ENCODE results near the gene MRPL14.

The MRPL14 gene

DNA sequence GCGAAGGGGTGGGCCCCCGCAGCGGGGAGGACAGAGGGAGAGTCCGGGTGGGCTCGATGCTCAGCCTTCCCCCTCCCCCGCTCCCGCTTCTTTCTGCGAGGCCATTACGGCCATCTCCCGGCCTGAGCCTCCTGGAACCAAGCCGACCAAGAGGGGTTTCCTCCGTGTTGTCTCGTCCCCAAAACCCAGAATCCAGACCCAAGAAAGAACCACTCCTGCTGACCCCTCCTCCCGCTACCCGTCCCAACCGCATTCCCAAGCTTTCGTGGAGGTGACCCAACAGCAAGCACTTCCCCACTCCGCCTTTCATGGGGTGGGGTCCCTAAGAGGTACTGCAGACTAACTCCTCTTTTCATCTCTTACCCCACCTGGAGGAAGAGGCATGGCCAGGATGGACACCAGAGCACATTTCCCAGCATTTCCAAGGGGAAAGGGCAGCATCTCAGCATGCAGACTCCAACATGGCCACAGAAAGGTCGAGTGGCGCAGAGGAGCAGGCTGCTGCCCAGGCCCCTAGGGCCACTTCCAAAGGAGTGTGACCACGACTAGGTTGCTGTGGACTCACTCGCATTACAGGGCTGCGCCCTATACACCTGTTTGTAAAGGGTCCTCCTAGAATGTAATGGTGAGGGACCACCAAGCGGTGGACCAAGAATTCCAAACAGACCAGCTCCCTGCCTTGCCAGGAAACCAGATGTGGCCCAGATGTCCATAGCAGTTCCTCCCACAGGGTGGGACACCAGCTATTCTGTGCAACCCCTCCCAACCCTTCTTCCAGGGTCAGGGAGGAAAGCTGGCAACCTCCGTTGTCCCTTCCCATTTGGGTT, 53.4 kb downstream of the MRPL14 start:
- DNase-seq = no peak
- Mint-ChIP-seq H3K27me3 (peaks cover 67% of the 10 kb centered on the region), H3K4me1 (peaks cover 30% of the 10 kb centered on the region), H3K36me3 (peaks cover 1% of the 10 kb centered on the region), H3K27ac (peak overlapping the region; percentile 42), H3K9me3 (no peaks in the 10 kb centered on the region), H3K4me3 (peak overlapping the region; percentile 84)
- CTCF ChIA-PET = interaction anchor here (0.7 to 6.7 kb wide), 18 partner anchors 9 to 405 kb away, joined by 3 to 69 read pairs (median 6); partner anchors contain the start of gene VEGFA

GRCh38 chr6:44072959-44073611, 54.2 kb downstream of the MRPL14 start:
- CTCF ChIA-PET = interaction anchor here (1.2 to 6.7 kb wide), 10 partner anchors 8 to 405 kb away, joined by 3 to 69 read pairs (median 11); partner anchors contain the start of gene VEGFA
- H3K4me3 Mint-ChIP-seq = peak overlapping the region; percentile 94
- no peaks in the 10 kb centered on the region for H3K9me3 Mint-ChIP-seq
- H3K4me1 Mint-ChIP-seq = peaks cover 30% of the 10 kb centered on the region
- peak overlapping the region; percentile 94 for H3K27ac Mint-ChIP-seq
- H3K36me3 Mint-ChIP-seq = peaks cover 1% of the 10 kb centered on the region
- peak; percentile 89 for DNase-seq
- H3K27me3 Mint-ChIP-seq = peaks cover 63% of the 10 kb centered on the region

DNA sequence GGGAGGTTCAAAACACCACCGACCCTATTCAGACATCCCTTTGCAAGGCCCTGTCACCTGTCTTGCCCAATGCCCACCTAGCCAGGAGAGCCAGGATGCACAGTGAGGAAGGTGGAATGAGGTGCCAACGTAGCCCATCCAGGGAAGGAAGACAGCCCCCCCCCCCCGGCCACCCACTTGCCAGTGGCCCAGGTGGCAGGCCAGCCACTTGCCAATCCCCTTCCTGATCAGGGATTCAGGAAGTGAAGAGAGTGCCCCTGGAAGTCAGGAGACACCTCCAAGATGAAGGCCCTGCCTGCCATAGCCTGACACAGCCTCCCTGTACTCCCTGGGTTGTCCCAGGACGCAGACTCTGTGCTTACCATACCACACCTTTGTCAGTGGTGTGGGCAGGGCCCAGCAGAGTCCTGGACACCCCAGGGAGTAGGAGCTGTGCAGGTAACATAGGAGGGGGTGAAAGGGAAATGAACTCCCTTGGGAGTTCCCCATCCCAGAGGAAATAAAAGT, 54.7 kb downstream of the MRPL14 start:
- H3K27ac Mint-ChIP-seq = peak overlapping the region; percentile 94
- peaks cover 63% of the 10 kb centered on the region for H3K27me3 Mint-ChIP-seq

DNA sequence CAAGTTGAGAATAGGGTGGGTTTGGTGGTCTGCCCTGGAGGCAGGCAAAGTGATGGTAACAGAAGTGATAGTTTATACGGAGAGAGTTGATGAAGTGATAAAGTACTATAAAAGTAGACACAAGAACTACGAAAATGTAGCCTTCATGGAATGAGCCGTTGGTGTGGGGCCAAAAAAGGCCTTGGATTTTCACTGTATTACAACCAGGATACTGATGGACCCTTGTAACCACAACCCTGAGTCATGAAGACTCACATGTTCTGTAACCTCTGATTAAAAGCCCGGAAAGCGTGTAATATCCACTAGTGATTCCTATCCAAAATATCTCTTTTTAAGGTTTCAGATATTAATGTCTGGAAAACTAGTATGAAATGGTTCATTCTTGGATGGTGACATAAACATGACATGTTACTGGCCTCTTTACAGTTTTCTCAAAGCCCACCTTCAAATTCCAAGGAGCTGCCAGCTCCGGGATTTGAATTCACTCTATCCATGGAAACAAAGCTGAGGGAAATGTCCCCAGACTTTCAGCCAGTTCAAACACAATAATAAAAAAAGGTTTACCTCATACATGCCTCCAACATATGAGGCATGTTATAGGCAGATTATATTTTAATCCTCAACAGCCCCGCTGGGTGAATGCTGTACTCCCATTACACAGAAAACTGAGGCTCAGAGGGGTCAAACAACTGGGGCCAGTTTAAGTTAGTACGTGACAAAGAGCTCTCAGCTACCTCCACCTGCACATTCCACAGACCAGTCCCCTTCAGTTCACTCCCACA, 55.4 kb downstream of the MRPL14 start:
- peaks cover 63% of the 10 kb centered on the region for H3K27me3 Mint-ChIP-seq
- no peak for DNase-seq
- no peaks in the 10 kb centered on the region for H3K9me3 Mint-ChIP-seq
- peak overlapping the region; percentile 94 for H3K4me3 Mint-ChIP-seq
- H3K27ac Mint-ChIP-seq = peak overlapping the region; percentile 28
- H3K4me1 Mint-ChIP-seq = peaks cover 30% of the 10 kb centered on the region
- CTCF ChIA-PET = interaction anchor here (0.7 to 6.7 kb wide), 6 partner anchors 7 to 303 kb away, joined by 3 to 69 read pairs (median 22); partner anchors contain the start of gene VEGFA
- peaks cover 1% of the 10 kb centered on the region for H3K36me3 Mint-ChIP-seq

More for the DNA sequence above, 54.7 kb downstream of the MRPL14 start:
- peaks cover 1% of the 10 kb centered on the region for H3K36me3 Mint-ChIP-seq
- no peak for DNase-seq
- CTCF ChIA-PET = interaction anchor here (1.8 to 6.7 kb wide), 6 partner anchors 8 to 348 kb away, joined by 4 to 69 read pairs (median 27); partner anchors contain the start of gene VEGFA
- H3K4me3 Mint-ChIP-seq = peak overlapping the region; percentile 94
- no peaks in the 10 kb centered on the region for H3K9me3 Mint-ChIP-seq
- H3K4me1 Mint-ChIP-seq = peaks cover 30% of the 10 kb centered on the region

- peaks cover 61% of the 10 kb centered on the region for H3K27me3 Mint-ChIP-seq
- no peak for DNase-seq
- H3K36me3 Mint-ChIP-seq = peaks cover 1% of the 10 kb centered on the region
- no peak overlapping the region for H3K27ac Mint-ChIP-seq
- no peak overlapping the region for H3K4me3 Mint-ChIP-seq
- CTCF ChIA-PET = interaction anchor here (0.9 to 1.3 kb wide), 3 partner anchors 9 to 12 kb away, joined by 3 to 4 read pairs (median 4); no protein-coding TSS in a partner anchor
- H3K4me1 Mint-ChIP-seq = peaks cover 14% of the 10 kb centered on the region
- H3K9me3 Mint-ChIP-seq = no peaks in the 10 kb centered on the region
Observed at GRCh38 chr6:44068607-44069296, 58.5 kb downstream of the MRPL14 start.

DNA sequence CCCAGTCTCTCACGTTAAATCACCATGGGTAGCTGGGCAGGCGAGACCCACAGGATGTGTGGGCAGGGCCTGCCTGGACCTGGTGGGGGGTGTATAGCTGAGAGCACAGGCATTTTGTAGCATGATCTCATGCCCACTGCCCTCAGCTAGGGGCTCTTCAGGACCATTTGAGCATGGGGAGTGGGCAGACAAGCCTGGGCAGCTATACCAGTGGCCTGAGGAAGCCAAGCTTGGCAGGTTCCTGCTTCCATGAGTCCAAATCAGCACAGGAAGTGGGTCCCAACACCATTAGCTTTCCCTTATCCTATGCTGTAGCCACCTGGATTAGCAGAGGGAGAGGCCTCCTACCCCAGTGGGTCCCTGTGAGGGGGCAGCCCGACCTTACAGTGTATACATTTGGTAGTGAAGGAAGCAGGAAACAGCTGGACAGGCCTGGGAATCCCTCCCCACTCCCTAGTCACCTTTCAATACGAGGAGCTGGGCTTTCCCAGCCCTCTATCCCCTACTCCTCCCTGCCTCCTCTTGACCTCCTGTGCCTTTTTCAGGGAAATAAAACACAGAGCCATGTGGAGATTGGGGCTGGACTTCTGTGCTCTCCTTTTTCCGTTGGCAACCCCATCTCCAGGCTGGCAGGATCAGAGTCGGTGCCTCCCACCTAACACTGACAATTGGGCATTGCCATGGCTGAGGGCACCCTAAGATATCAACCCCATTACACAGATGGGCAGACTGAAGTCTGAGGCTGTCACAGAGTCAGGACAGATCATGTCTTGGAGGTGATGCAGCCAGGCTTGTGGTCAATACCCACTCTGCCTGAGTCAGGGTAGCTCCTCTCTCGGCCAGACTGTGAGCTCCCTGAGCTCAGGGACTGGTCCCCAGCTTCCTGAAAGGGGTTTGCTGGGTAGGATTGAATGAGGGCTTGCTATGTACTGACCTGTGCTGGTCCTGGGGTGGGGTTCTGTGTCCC, 59.8 kb downstream of the MRPL14 start:
- Mint-ChIP-seq H3K9me3 (no peaks in the 10 kb centered on the region), H3K27ac (no peak overlapping the region), H3K27me3 (peaks cover 57% of the 10 kb centered on the region), H3K4me3 (no peak overlapping the region), H3K36me3 (peaks cover 1% of the 10 kb centered on the region), H3K4me1 (peaks cover 4% of the 10 kb centered on the region)
- no peak for DNase-seq
- CTCF ChIA-PET = interaction anchor here (0.9 to 1.4 kb wide), 5 partner anchors 11 to 297 kb away, joined by 3 to 4 read pairs (median 3); partner anchors contain the start of gene VEGFA

GRCh38 chr6:44066394-44067172, 60.7 kb downstream of the MRPL14 start:
- H3K4me1 Mint-ChIP-seq = no peaks in the 10 kb centered on the region
- no peak overlapping the region for H3K4me3 Mint-ChIP-seq
- no peak for DNase-seq
- CTCF ChIA-PET = interaction anchor here (0.9 to 1.4 kb wide), 4 partner anchors 16 to 296 kb away, joined by 3 to 4 read pairs (median 3); partner anchors contain the start of gene VEGFA
- no peak overlapping the region for H3K27ac Mint-ChIP-seq
- peaks cover 1% of the 10 kb centered on the region for H3K36me3 Mint-ChIP-seq
- H3K27me3 Mint-ChIP-seq = peaks cover 53% of the 10 kb centered on the region
- no peaks in the 10 kb centered on the region for H3K9me3 Mint-ChIP-seq

DNA sequence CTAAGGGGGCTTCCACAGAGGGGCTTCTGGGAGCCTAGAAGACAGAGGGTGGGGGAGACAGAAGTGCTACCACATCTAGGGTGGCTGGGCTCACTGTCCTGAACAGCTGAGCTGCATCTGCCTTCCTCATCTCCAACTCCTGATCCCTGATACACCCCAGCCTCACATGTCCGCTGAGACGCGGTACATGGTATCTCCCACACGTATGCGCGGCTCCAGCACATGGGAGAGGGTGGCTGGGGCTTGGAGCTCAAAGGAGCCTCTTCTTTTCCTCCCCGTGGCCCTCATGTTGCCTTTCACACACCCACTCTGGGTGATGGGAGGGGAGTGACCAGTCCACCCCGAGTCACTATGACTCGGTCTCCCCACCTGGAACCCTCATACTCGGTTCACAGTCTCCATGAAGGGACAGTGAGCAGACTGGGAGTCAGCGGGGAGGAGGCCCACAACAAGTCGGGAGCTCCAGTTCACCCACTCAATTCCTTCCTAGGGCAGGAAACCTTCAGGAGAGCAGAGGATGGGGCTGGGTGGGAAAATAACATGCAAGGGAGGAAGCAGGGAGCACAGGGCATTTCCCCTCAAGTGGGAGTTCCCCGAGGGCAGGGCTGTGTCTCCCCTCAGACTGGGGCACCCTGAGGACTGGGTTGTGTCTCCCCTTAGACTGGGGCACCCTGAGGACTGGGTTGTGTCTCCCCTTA, 61.7 kb downstream of the MRPL14 start:
- H3K27me3 Mint-ChIP-seq = peaks cover 45% of the 10 kb centered on the region
- H3K36me3 Mint-ChIP-seq = no peaks in the 10 kb centered on the region
- no peak overlapping the region for H3K4me3 Mint-ChIP-seq
- H3K4me1 Mint-ChIP-seq = no peaks in the 10 kb centered on the region
- DNase-seq = no peak
- H3K9me3 Mint-ChIP-seq = no peaks in the 10 kb centered on the region
- CTCF ChIA-PET = interaction anchor here (1.0 to 3.9 kb wide), 5 partner anchors 8 to 292 kb away, joined by 3 to 24 read pairs (median 10); no protein-coding TSS in a partner anchor
- H3K27ac Mint-ChIP-seq = no peak overlapping the region

- Mint-ChIP-seq H3K27ac (no peak overlapping the region), H3K4me1 (no peaks in the 10 kb centered on the region), H3K27me3 (peaks cover 44% of the 10 kb centered on the region), H3K4me3 (no peak overlapping the region), H3K36me3 (no peaks in the 10 kb centered on the region), H3K9me3 (no peaks in the 10 kb centered on the region)
- no peak for DNase-seq
- CTCF ChIA-PET = interaction anchor here (1.0 to 3.9 kb wide), 6 partner anchors 8 to 291 kb away, joined by 3 to 24 read pairs (median 8); no protein-coding TSS in a partner anchor
Observed at GRCh38 chr6:44064948-44065272, 62.3 kb downstream of the MRPL14 start.

DNA sequence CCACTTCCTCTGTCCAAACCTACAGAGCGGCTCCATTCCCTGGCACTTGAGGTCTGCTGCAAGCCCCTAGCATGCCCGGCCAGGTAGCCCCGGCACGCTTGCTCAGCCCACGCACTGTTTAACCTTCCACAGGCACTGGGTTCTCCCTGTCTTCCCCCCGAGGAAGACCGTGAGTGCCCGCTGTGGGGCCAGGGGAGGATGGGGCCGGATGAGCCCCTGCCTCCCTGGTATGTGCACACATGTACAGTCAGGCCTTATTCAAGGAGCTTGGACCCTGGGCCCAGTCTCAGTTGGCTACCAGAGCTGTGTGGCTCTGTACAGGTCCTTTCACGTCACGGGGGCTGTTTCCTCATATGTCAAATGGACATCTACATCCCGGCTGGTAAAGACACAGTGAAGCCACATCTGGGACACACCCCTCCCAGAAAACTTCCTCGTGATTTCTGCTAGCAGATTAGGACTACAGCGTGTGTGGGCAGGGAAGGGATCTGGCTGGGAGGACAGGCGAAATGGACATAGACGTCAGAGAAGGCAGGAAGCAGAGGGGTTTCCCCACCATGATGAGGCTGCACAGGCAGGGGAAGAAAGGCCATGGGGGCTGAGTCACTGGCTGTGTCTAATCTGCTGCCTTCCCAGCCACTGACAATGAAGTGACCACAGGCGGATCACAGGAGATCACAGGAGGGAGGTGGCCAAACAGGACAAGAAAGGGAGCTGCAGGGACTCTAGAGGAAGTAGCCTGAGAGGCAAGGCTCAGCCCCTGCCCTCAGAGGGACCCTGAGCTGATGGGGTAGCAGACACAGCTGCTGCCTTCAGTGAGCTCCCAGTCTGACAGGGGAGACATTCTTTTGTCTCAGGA, 62.9 kb downstream of the MRPL14 start:
- no peak overlapping the region for H3K4me3 Mint-ChIP-seq

More for the DNA sequence above, 62.9 kb downstream of the MRPL14 start:
- CTCF ChIA-PET = interaction anchor here (1.0 to 3.9 kb wide), 9 partner anchors 9 to 342 kb away, joined by 3 to 33 read pairs (median 6); no protein-coding TSS in a partner anchor
- Mint-ChIP-seq H3K27ac (no peak overlapping the region), H3K9me3 (no peaks in the 10 kb centered on the region), H3K36me3 (no peaks in the 10 kb centered on the region), H3K4me1 (no peaks in the 10 kb centered on the region), H3K27me3 (peaks cover 45% of the 10 kb centered on the region)
- no peak for DNase-seq

All from activated naive CD4-positive, alpha-beta T cell treated with anti-CD3 and anti-CD28 coated beads, Interleukin-2, amount 10 ng/mL, durations not matched to agents 7 days and 5 days (primary cell).